HepG2 (cell line): ENCODE data around the gene NCBP1.

ENCODE experiments used
- HES4 ChIP-seq: sonication (generic); formaldehyde crosslinking; IDR thresholded peaks from 2 replicates; pipeline ENCODE4 v1.9.0; 2021; ENCODE audit warnings: mild to moderate bottlenecking, missing genetic modification reagents, borderline replicate concordance
- HOXD1 ChIP-seq: sonication (generic); formaldehyde crosslinking; IDR thresholded peaks from 2 replicates; pipeline ENCODE4 v1.5.0; 2020; ENCODE audit warnings: missing genetic modification reagents
- NR3C1 ChIP-seq: sonication (generic); formaldehyde crosslinking; IDR thresholded peaks from 2 replicates; pipeline ENCODE4 v1.4.0; 2020; ENCODE audit warnings: missing genetic modification reagents
- SIX4 ChIP-seq: sonication (generic); formaldehyde crosslinking; IDR thresholded peaks from 2 replicates; pipeline ENCODE4 v1.4.0; 2020; ENCODE audit warnings: missing genetic modification reagents
- SSRP1 ChIP-seq: IDR thresholded peaks from 2 replicates; pipeline ENCODE4 v1.6.1; 2016; ENCODE audit warnings: control low read depth
- TAF1 ChIP-seq: sonication (generic); formaldehyde crosslinking; IDR thresholded peaks from 2 replicates; pipeline ENCODE4 v1.4.0; 2020; ENCODE audit warnings: missing genetic modification reagents

- TF ChIP-seq NR3C1 (CRISPR knock-in tag) (no peak), SSRP1 (CRISPR knock-in tag) (no peak), TAF1 (CRISPR knock-in tag) (no peak), HOXD1 (no peak), SIX4 (CRISPR knock-in tag) (no peak), HES4 (CRISPR knock-in tag) (no peak)
Observed at GRCh38 chr9:97697837-97698236, 64.2 kb downstream of the NCBP1 start.
